GM18517 (cell line): ENCODE results near the gene ATXN1.

Source experiments
- ATAC-seq: cut with Tn5 transposase; IDR thresholded peaks from one replicate; pipeline ENCODE4 v1.9.1; 2021; ENCODE audit warnings: mild to moderate bottlenecking, moderate library complexity; ENCODE audit not compliant: unreplicated experiment

ATXN1 gene

GRCh38 chr6:16488813-16489212, 272.4 kb downstream of the ATXN1 start:
- no peak for ATAC-seq

GRCh38 chr6:16487996-16488674, 273.1 kb downstream of the ATXN1 start:
- no peak for ATAC-seq

GRCh38 chr6:16486661-16487060, 274.6 kb downstream of the ATXN1 start:
- no peak for ATAC-seq

- ATAC-seq = no peak
Measured at GRCh38 chr6:16483315-16483875, 277.9 kb downstream of the ATXN1 start.

- no peak for ATAC-seq
Measured at GRCh38 chr6:16482702-16483314, 278.5 kb downstream of the ATXN1 start.

- ATAC-seq = no peak
Measured at GRCh38 chr6:16481697-16482399, 279.4 kb downstream of the ATXN1 start.

- no peak for ATAC-seq
Measured at GRCh38 chr6:16480763-16481560, 280.3 kb downstream of the ATXN1 start.

- no peak for ATAC-seq
Measured at GRCh38 chr6:16477367-16478149, 283.7 kb downstream of the ATXN1 start.

- no peak for ATAC-seq
Measured at GRCh38 chr6:16476861-16477260, 284.4 kb downstream of the ATXN1 start.

- ATAC-seq = no peak
Measured at GRCh38 chr6:16475494-16475781, 285.8 kb downstream of the ATXN1 start.

- ATAC-seq = no peak
Measured at GRCh38 chr6:16474772-16475493, 286.3 kb downstream of the ATXN1 start.

GRCh38 chr6:16473908-16474771, 287.1 kb downstream of the ATXN1 start:
- ATAC-seq = no peak

GRCh38 chr6:16473184-16473907, 287.9 kb downstream of the ATXN1 start:
- peak; percentile 51 for ATAC-seq

- ATAC-seq = no peak
Measured at GRCh38 chr6:16472349-16473069, 288.8 kb downstream of the ATXN1 start.

GRCh38 chr6:16471910-16472297, 289.4 kb downstream of the ATXN1 start:
- no peak for ATAC-seq

- peak; percentile 49 for ATAC-seq
Measured at GRCh38 chr6:16471222-16471909, 289.9 kb downstream of the ATXN1 start.
